Endothelial cell of umbilical vein (primary cell): ENCODE results near the gene TMEM178B. TPM values are rescaled to one million over a fixed set of nuclear protein-coding genes. Genes with fewer than 3 reads are reported as not detected.

ENCODE experiments used
- BruUV-seq: library from RNA; stranded (reverse); fragments of 400-500 nt; replicated peaks from 2 replicates; lab custom pipeline; 2021; lab: Mats Ljungman, UMichigan
- CTCF ChIA-PET: fragments of 300-600, 350-600 bp; sonication (Branson Sonifier 250); formaldehyde crosslinking; loops from one replicate; lab custom pipeline; 2021; ENCODE audit warnings: antibody characterized with exemption, inconsistent platforms; lab: Charles Lee
- POLR2A ChIA-PET: fragments of 300-600, 350-600 bp; sonication (Branson Sonifier 250); formaldehyde crosslinking; loops from one replicate; lab custom pipeline; 2021; ENCODE audit warnings: antibody characterized with exemption, inconsistent platforms; lab: Charles Lee
- DNase-seq: peaks from one replicate; pipeline ENCODE4 v3.0.0-alpha.2; 2011; ENCODE audit warnings: low read depth, low spot score
- FAIRE-seq: peaks from 2 replicates; lab custom pipeline; 2011; peaks lifted over from hg19 to GRCh38; lab: Jason Lieb, UNC
- H2AFZ ChIP-seq: 2 replicates; pipeline ENCODE4 v1.6.0; 2012; ENCODE audit warnings: low read depth, low read length, control low read depth, inconsistent platforms
- H3K27ac ChIP-seq: 2 replicates; pipeline ENCODE4 v1.5.1; 2011; ENCODE audit warnings: low read depth, mild to moderate bottlenecking, control low read depth, low read length, moderate library complexity; ENCODE audit not compliant: insufficient read depth
- H3K27me3 ChIP-seq, 2 experiments: 2 replicates each; pipeline versions ENCODE4 v1.6.0 to v1.6.1; 2011; ENCODE audit warnings: low read length in 2 of 2, mixed read lengths in 1 of 2; ENCODE audit not compliant: control insufficient read depth in 2 of 2, insufficient read depth in 2 of 2
- H3K36me3 ChIP-seq, 2 experiments: 2 replicates in 1 of 2; 3 replicates in 1 of 2; pipeline ENCODE4 v1.5.1; 2011; ENCODE audit warnings: low read length in 2 of 2, mild to moderate bottlenecking in 1 of 2, moderate library complexity in 1 of 2; ENCODE audit not compliant: control insufficient read depth in 2 of 2, insufficient read depth in 2 of 2; ENCODE audit errors: extremely low read depth in 1 of 2
- H3K4me1 ChIP-seq: 3 replicates; pipeline ENCODE4 v1.5.1; 2011; ENCODE audit warnings: mild to moderate bottlenecking, low read length; ENCODE audit not compliant: control insufficient read depth, insufficient read depth; ENCODE audit errors: extremely low read depth
- H3K4me2 ChIP-seq: 2 replicates; pipeline ENCODE4 v1.6.1; 2011; ENCODE audit warnings: low read length, control low read depth, mixed read lengths; ENCODE audit not compliant: insufficient read depth
- H3K4me3 ChIP-seq, 3 experiments: fragments of 200-600 bp in 1 of 3; sonication (generic), shearing (Covaris generic) in 1 of 3; replicated peaks in 1 of 3; 2 replicates each; pipeline ENCODE4 v1.5.1; 2011 to 2016; ENCODE audit warnings: control low read depth in 3 of 3, low read length in 3 of 3, mild to moderate bottlenecking in 2 of 3, inconsistent platforms in 1 of 3, low read depth in 1 of 3, moderate library complexity in 1 of 3; ENCODE audit not compliant: insufficient read depth in 1 of 3
- H3K79me2 ChIP-seq: 2 replicates; pipeline ENCODE4 v1.6.0; 2012; ENCODE audit warnings: low read length, inconsistent platforms; ENCODE audit not compliant: control insufficient read depth, insufficient read depth
- H3K9ac ChIP-seq: replicated peaks from 2 replicates; pipeline ENCODE3; 2011; ENCODE audit warnings: low read length, control low read depth; ENCODE audit not compliant: insufficient read depth; ENCODE audit errors: extremely low read depth
- H3K9me1 ChIP-seq: replicated peaks from 3 replicates; pipeline ENCODE4 v1.6.0; 2011; ENCODE audit warnings: mild to moderate bottlenecking, low read length; ENCODE audit not compliant: control insufficient read depth, insufficient read depth; ENCODE audit errors: extremely low read depth
- H3K9me3 ChIP-seq: replicated peaks from 2 replicates; pipeline ENCODE4 v1.5.1; 2012; ENCODE audit warnings: low read length, inconsistent platforms; ENCODE audit not compliant: control insufficient read depth, insufficient read depth
- H4K20me1 ChIP-seq: replicated peaks from 2 replicates; pipeline ENCODE3; 2011; ENCODE audit warnings: mild to moderate bottlenecking, low read length; ENCODE audit not compliant: control insufficient read depth, insufficient read depth; ENCODE audit errors: extremely low read depth
- EZH2 ChIP-seq: IDR thresholded peaks from 2 replicates; pipeline ENCODE4 v1.6.1; 2012; ENCODE audit warnings: borderline replicate concordance, low read depth, mild to moderate bottlenecking, moderate library complexity, low read length, inconsistent platforms; ENCODE audit not compliant: severe bottlenecking
- FOS ChIP-seq: IDR thresholded peaks from 2 replicates; pipeline ENCODE4 v1.6.1; 2011; ENCODE audit warnings: mild to moderate bottlenecking, low read length, moderate library complexity, borderline replicate concordance; ENCODE audit not compliant: insufficient read depth
- GATA2 ChIP-seq: IDR thresholded peaks from 2 replicates; pipeline ENCODE4 v1.7.0; 2011; ENCODE audit warnings: low read depth, mild to moderate bottlenecking, moderate library complexity, mixed read lengths, low read length; ENCODE audit not compliant: insufficient read length, insufficient read depth
- JUN ChIP-seq: IDR thresholded peaks from 2 replicates; pipeline ENCODE4 v1.6.1; 2011; ENCODE audit warnings: borderline replicate concordance, low read depth; ENCODE audit not compliant: insufficient read length, insufficient read depth
- MYC ChIP-seq: IDR thresholded peaks from one replicate; pipeline ENCODE4 v1.6.1; 2011; ENCODE audit warnings: mild to moderate bottlenecking, low read depth, low read length
- POLR2A ChIP-seq: IDR thresholded peaks from 2 replicates; pipeline ENCODE4 v1.6.1; 2012; ENCODE audit warnings: low read depth, mild to moderate bottlenecking, control low read depth, low read length
- POLR2AphosphoS5 ChIP-seq: IDR thresholded peaks from 2 replicates; pipeline ENCODE4 v1.6.1; 2012; ENCODE audit warnings: low read depth, mild to moderate bottlenecking, control low read depth, low read length, moderate library complexity; ENCODE audit not compliant: insufficient read depth
- dilution Hi-C: fragments of 300-500 bp; cut with MboI; formaldehyde crosslinking; loops from one replicate; pipeline ENCODE4 v1.15.0; 2019; ENCODE audit warnings: low sequenced_read_pairs; ENCODE audit not compliant: extremely low pct_ligation_motif_present
- intact Hi-C: fragments of 100-400 bp; cut with micrococcal nuclease; formaldehyde crosslinking; loops from one replicate; pipeline ENCODE4 v1.10.0; 2022
- polyA plus RNA-seq, 4 experiments: library from polyadenylated mRNA; depleted of rRNA in 3 of 4; stranded (reverse) in 3 of 4; unstranded in 1 of 4; fragments of >200 nt; gene quantifications; 2 replicates each; pipeline versions ENCODE4 v1.2.1 to v1.2.3, GENCODE V29; 2011 to 2012; ENCODE audit warnings: missing spikeins in 1 of 4
- total RNA-seq: library from RNA; stranded (reverse); gene quantifications from 2 replicates; pipeline ENCODE4 v1.2.3, GENCODE V29; 2021
- TF ChIP-seq, protein P1 (sequence below): IDR thresholded peaks from 2 replicates; pipeline ENCODE4 v1.6.1; 2011; ENCODE audit not compliant: insufficient read depth, insufficient read length
- TF ChIP-seq, protein P2 (sequence below), 2 donors: IDR thresholded peaks; 1 replicate in 1 of 2; 2 replicates in 1 of 2; pipeline ENCODE4 v1.5.1; 2011; ENCODE audit warnings: low read length in 2 of 2, mild to moderate bottlenecking in 2 of 2, moderate library complexity in 2 of 2, control low read depth in 1 of 2, inconsistent platforms in 1 of 2, low read depth in 1 of 2; ENCODE audit not compliant: insufficient read depth in 1 of 2; ENCODE audit errors: extremely low read depth in 1 of 2

Gene TMEM178B
- total and polyA plus RNA-seq, 2 donors (not counting 3 experiments of a cell fraction or from before 2014, with no cell fraction given): not detected

DNA sequence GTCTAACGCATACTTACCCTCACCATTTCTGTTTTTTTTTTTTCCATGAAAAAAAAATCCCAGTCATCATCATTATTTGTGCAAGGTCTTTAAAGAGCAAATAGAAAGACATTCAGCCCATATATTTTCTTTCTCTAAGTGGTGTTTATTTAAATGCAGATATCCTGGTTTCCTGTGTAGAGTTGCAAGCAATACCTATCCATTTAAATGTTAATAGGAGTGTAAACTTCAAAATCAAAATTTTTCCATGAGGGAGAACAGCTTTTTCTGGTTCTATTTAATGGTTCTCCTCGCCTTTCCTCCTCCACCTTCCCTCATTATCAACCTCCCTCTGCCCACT, 357.2 kb downstream of the TMEM178B start:
- Histone ChIP-seq H3K4me1 (no peaks in the 10 kb centered on the region), H3K36me3 (no peaks in the 10 kb centered on the region), H3K27me3 (no peaks in the 10 kb centered on the region), H4K20me1 (no peaks in the 10 kb centered on the region), H3K79me2 (no peaks in the 10 kb centered on the region), H3K9me1 (no peaks in the 10 kb centered on the region), H3K27ac (no peak overlapping the region), H3K4me3 (no peak overlapping the region), H3K9me3 (no peaks in the 10 kb centered on the region), H3K9ac (no peak overlapping the region), H2AFZ (no peak overlapping the region), H3K4me2 (no peak overlapping the region)
- intact Hi-C loops: no loop called here
- no peak for DNase-seq
- ChIA-PET POLR2A (no interaction called here), CTCF (interaction anchor here (0.7 kb wide), 1 partner anchor 217 kb away, joined by 3 read pairs; no protein-coding TSS in a partner anchor)
- TF ChIP-seq MYC (no peak), POLR2AphosphoS5 (no peak), GATA2 (no peak), EZH2 (no peak), FOS (no peak), POLR2A (no peak), JUN (no peak)
- TF ChIP-seq, protein P1, sequence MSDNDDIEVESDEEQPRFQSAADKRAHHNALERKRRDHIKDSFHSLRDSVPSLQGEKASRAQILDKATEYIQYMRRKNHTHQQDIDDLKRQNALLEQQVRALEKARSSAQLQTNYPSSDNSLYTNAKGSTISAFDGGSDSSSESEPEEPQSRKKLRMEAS: no peak
- TF ChIP-seq, protein P2, sequence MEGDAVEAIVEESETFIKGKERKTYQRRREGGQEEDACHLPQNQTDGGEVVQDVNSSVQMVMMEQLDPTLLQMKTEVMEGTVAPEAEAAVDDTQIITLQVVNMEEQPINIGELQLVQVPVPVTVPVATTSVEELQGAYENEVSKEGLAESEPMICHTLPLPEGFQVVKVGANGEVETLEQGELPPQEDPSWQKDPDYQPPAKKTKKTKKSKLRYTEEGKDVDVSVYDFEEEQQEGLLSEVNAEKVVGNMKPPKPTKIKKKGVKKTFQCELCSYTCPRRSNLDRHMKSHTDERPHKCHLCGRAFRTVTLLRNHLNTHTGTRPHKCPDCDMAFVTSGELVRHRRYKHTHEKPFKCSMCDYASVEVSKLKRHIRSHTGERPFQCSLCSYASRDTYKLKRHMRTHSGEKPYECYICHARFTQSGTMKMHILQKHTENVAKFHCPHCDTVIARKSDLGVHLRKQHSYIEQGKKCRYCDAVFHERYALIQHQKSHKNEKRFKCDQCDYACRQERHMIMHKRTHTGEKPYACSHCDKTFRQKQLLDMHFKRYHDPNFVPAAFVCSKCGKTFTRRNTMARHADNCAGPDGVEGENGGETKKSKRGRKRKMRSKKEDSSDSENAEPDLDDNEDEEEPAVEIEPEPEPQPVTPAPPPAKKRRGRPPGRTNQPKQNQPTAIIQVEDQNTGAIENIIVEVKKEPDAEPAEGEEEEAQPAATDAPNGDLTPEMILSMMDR (IDR thresholded peaks at IDR 0.05; ENCODE audit: extremely low read depth in 1 of 2, insufficient read depth in 1 of 2, low read depth in 1 of 2, low read length in 2 of 2): no peak
- no TSS peak for BruUV-seq
- dilution Hi-C loops: no loop called here
- FAIRE-seq: no peak
